HG03280 (cell line): ENCODE data around the gene DMRTC2.

ENCODE experiments used
- ATAC-seq: cut with Tn5 transposase; IDR thresholded peaks from one replicate; pipeline ENCODE4 v1.9.1; 2021; ENCODE audit warnings: mild to moderate bottlenecking, moderate library complexity; ENCODE audit not compliant: unreplicated experiment

Gene DMRTC2

GRCh38 chr19:41845051-41845590, 279 bp downstream of the DMRTC2 start:
- no peak for ATAC-seq

- ATAC-seq = no peak
Measured at GRCh38 chr19:41847351-41848105, 2.7 kb downstream of the DMRTC2 start.

- no peak for ATAC-seq
Measured at GRCh38 chr19:41848666-41849065, 3.8 kb downstream of the DMRTC2 start.

GRCh38 chr19:41849067-41849466, 4.2 kb downstream of the DMRTC2 start:
- ATAC-seq = no peak

- no peak for ATAC-seq
Measured at GRCh38 chr19:41850381-41850780, 5.5 kb downstream of the DMRTC2 start.

GRCh38 chr19:41851456-41851855, 6.6 kb downstream of the DMRTC2 start:
- no peak for ATAC-seq

GRCh38 chr19:41853344-41853743, 8.5 kb downstream of the DMRTC2 start:
- ATAC-seq = no peak

- ATAC-seq = no peak
Measured at GRCh38 chr19:41853768-41854167, 8.9 kb downstream of the DMRTC2 start.

- ATAC-seq = no peak
Measured at GRCh38 chr19:41859213-41859617, 14.4 kb downstream of the DMRTC2 start.

- ATAC-seq = peak; percentile 79
Measured at GRCh38 chr19:41859618-41860418, 15.0 kb downstream of the DMRTC2 start, which contains the start of gene RPS19. RPS19 (plus strand) TSS chr19:41860255; CDS start chr19:41860775, 520 bp downstream.

- ATAC-seq = no peak
Measured at GRCh38 chr19:41860419-41861115, 15.7 kb downstream of the DMRTC2 start.

- ATAC-seq = no peak
Measured at GRCh38 chr19:41861116-41861768, 16.4 kb downstream of the DMRTC2 start.

- ATAC-seq = no peak
Measured at GRCh38 chr19:41861846-41862245, 17.0 kb downstream of the DMRTC2 start.

- no peak for ATAC-seq
Measured at GRCh38 chr19:41862445-41862986, 17.7 kb downstream of the DMRTC2 start.

- no peak for ATAC-seq
Measured at GRCh38 chr19:41863209-41863931, 18.5 kb downstream of the DMRTC2 start.

- ATAC-seq = no peak
Measured at GRCh38 chr19:41864374-41864773, 19.5 kb downstream of the DMRTC2 start.

GRCh38 chr19:41866284-41866683, 21.4 kb downstream of the DMRTC2 start:
- ATAC-seq = no peak

- ATAC-seq = no peak
Measured at GRCh38 chr19:41868120-41868988, 23.5 kb downstream of the DMRTC2 start.

- ATAC-seq = no peak
Measured at GRCh38 chr19:41868989-41869300, 24.1 kb downstream of the DMRTC2 start.
